ENCODE data around the gene FOXP1. TPM values are rescaled to one million over a fixed set of nuclear protein-coding genes. Genes with fewer than 3 reads are reported as not detected.

The FOXP1 gene
- total RNA-seq, 1 donor from 2014 or later, result 70.2 TPM

DNA sequence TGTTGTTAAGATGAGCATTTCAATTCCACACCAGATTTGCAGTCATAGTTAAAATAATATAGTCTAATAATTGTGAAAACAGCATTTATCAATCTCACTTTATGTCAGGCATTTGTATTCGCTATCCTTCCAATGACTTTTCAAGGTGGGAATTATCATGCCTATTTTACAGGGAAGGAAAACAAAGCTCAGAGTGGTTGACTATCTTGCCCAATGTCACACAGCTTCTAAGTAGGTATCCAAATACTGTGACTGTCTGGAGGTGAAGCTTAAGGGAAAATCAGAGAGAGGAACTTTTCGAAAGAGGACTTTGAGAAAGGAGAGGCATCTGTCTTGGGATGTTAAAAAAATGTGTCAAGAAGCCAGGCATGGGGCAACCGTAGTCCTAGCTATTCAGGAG lies 443.1 kb downstream of the FOXP1 start:
- no peak for ATAC-seq

DNA sequence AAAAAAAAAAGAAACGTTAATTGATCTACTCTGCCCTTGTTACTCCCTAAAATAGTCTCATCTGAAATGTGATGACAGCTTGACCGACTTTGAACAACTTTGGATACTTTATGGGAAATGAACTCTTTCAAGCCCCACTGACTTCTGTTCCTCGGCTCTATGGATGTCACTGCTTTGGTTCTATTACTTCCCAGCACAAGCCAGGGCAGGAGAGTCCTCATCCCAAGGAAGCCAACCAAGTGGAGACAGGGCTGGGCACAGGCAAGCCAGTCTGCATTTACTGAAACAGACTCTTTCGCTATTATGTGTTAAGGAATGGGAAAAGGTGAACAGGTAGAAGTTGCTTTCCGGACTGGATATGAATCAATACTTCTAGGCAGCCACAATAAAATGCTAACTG lies 444.0 kb downstream of the FOXP1 start:
- ATAC-seq, result no peak

DNA sequence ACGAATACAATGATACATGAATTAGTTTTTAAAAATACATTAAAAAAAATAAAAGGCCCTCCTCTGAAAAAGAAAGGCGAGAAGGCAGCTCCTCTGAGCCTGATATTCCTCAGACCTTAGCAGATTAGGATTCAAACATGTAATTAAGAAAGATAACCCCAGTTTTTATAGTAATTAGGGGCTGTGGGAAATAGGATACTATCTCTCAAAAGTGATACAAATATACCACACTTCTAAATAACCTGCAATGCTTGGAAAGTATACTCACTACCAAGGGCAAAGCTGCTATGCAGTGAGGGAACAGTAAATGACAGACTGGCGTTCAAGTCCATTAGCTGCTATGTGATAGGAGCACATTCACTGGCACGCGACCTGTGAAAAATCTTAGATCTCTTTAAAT lies 445.1 kb downstream of the FOXP1 start:
- ATAC-seq, result no peak

DNA sequence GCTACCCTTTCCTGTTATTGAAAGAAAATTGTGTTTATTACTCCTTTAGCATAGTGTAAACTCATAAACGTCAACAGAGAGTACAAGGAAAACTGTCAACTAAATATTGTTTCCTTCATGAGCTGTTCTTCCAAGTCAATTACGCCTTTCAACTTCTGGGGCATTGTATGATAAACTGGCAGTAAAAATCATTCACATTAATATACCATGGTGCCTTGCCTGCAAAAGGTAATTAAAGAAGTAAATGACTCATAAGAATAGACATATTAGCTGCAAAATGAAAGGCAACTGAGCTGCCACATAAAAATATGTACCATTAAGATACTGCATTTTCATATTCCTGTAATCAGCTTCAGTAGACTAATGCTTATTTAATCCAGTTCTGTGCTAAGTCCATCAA lies 447.3 kb downstream of the FOXP1 start:
- ATAC-seq, result no peak

DNA sequence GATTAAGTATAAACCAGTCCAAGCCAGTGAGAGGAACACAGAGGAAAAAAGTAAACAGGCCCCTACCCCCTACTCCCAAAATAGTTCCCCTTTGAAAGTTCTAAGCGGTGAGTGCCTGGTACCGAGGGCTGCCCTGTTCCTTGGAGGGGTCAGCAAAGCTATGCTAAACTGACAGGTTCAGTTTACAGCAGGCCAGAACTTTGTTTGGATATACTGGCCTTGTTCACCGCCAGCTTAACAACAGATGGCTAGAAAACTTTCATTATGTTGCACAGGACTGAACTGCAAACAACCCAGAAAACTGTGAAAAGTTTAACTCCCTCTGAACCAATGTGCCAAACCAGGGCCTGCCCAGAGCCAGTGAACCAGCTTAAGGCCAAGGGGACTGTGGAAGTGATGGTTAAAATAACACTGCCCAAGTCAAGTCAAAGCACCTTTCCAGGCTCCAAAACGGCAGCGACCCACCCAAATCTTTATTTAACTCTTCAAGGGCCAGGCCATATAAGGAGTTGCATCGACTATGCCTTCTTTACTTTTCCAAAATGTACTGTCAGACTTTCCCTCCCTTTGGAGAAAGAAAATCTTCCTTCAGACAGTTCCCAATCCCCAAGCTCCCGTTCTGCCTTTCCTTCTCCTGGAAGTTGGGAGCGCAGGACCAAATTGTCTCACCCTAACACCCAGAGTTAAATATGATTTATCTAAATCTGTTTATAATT lies 448.0 kb downstream of the FOXP1 start:
- no peak for ATAC-seq

DNA sequence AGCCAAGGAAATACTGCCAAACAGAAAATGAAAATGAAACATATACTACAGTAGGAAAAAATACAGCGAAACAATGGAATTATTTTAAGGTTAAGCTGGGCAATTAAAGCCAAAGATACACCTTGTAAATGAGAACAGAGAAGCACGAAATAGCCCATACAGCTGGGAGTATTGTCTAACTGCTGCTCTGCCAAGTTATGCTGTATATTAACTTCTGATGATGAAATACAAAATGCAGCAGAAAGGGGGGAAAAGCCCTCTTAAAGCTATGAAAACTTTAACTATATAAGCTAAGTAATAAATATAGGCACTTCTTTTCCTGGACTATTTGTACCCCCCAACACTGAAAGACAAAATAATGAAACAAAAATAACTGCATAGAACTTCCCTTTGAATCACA lies 449.0 kb downstream of the FOXP1 start:
- no peak for ATAC-seq

DNA sequence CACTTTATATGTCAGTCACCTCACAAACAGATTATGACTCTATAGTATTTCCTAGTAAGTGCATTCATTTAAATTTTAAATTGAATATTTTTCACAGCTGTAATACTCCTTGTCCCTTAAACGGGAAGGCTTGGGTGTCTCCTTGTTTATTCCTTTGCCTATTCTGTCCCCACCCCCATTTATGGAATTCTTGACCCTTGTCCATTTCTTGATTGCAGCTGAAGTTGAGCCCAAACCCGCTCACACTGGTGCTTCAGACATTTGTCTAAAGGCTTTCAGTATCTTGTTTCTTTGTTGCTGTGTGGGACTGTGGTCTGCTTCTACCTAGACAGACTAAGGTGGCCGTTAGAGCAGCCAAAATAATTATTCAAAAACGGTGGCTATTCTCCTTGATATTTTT lies 449.7 kb downstream of the FOXP1 start:
- no peak for ATAC-seq

DNA sequence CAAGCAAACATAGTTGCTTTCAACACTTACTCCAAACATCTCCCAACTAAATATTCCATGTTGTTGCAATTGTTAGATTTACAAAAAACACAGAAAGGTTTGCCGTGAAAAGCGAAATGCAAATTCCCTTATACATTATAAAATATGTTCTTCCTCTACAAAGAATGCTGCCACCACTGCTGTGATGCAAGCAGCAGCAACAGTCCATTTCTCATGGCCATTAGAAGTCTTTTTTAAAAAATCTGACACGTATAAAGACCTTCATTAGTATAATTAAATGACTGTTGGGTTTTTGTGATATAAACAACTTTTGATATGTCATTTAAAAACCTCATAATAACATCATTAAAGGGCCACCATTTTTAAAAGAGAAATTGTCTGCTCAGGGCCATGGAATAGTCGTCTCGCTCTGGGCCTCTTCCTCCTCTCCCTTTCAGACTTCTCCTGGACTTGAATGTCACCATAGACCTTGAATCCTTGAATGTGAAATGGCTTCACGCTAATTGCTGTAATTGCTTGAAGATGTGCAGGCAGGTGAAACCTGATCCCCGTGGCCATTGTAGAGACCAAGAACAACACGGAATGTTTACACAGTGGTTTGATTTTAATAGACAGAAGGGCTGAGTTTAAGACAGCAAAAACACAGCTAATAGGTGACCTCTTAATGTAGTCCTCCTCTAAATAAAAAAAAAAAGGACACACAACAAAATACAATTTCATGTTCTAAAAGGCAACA lies 450.4 kb downstream of the FOXP1 start:
- ATAC-seq, result no peak

DNA sequence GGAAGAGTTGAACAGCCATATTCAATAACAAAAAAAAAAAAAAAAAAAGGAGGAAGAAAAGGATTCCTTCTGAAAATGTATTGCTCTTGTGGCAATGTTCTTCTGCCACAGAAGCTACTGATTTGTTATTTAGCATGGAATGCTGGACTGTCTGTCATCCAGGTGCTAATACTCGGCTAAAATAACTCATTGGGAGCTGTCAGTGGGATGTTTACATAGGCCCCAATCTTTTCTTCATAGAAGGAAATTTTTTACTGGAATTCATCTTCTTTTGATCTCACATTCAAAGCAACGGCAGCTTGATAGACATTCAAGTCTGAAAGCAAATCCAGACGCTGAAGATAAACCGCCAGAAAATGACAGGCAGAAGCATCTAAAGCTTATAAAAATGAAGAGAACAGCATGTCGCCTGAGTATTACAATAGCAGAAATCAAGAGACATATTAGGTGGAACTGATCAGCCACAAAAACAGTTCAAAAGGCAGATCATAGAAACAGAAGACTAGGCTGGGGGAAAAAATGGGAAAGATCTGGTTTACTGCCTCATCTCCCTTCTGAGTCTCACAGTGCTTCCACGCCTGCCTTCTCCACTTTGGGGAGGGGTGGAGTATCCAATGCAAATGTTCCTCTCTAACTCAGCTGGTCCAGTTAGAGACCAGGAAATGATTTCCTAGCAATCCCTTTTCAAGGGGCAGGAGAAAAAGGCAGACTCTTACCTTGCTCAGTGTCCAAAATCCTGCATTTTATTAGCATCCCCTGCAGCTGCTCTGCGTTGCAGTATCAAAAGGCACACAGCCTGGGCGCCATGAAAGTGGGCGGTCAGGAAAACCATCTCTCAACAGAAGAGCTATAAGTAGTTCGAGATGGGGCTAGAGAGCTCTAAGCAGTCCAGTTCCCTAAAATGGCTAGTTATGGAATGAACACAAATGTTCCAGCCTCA lies 451.9 kb downstream of the FOXP1 start:
- ATAC-seq, result no peak

DNA sequence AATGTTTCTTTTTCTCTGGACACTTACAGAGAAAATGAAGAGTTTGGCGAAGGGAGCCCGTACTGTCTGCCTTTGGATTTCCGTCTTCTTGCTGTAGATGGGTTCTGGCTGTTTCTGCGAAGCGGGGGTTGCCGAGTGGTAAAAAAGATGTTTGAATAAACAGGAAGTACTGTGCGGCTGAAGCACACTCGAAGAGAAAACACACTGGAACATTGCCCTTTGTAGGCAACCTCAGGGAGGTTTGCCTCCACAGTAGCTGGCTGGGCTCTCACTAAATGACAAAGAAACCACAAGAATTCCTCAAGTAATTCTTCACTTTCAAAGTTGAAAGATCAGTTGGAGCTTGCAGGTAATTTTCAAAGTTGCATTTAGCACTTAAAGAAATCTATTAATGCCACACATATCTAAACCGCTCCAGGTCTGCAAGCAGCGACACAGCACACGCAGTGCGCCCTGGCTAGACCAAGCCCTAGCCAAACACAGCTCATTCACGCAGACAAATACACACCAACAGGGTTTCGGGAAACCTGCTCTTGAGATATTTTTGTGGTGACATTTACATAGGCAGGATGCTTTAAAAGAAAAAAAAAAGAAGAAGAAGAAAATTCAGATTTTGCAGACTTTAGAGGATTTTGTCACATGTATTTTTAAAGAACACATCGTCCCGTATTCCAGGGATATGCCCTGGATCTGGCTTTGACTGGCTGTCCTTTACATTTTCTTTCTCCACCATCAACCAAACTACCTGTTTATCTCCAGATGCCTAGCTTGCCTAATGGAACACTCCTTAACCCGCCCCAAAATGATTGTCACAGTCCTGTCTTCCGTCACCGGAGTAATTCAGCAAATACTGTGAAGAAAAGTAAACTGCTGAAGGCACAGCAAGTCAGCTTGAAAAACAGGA lies 452.8 kb downstream of the FOXP1 start:
- ATAC-seq, result peak; percentile 71

DNA sequence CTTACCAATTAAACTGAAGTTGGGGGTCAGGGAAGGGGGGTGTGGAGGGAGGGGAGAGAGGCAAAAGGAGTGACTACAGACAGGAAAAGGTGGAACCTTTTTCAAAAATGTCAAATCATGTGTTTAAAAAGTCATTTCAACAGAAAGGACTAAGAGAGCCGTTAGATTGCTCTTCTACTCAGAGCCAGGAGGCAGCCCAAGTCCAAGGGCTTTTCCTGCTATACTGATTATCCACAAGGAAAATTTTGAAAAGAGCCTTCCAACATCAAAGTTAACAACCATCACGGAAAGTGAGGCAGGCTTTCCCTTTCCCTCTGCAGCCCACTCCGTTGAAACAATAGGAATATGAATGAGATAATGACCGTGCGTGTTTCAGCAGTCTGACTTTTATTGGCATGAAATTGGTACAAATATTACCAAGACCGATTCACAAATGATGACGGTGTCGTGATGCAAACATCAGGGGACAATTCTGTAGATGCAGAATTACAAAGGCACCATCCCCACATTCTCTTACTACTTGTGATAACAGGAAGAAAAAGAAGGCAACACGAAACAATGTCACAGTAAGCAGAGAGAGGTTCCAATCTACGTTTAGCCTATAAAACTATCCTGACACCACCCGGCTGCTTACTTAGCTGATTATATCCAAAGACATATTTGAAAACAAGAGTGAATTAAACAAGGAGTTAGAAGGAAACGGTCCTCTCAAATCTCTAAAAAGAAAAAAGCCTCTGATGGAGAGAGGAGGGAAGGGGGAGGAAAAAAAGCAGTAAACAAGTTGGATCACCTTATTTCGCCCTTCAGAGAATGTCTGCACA lies 453.7 kb downstream of the FOXP1 start:
- no peak for ATAC-seq

DNA sequence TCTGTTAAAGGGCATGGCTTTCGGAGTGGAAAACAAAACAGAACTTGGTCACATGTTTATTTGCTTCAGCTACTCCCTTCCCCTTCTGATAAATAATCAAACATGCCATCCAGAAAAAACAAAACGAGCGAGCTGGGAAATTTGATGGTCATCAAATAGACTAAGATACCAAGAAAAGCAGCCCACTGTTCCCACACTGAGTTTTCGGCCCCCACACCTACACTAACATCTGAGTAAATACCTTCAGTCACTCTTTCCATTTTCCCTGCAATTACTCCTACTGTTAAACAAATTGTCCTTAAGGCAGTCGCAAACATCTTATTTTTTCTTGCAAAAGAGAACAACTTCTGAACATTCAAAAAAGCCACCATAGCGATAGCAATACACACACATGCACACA lies 454.6 kb downstream of the FOXP1 start:
- ATAC-seq, result no peak

DNA sequence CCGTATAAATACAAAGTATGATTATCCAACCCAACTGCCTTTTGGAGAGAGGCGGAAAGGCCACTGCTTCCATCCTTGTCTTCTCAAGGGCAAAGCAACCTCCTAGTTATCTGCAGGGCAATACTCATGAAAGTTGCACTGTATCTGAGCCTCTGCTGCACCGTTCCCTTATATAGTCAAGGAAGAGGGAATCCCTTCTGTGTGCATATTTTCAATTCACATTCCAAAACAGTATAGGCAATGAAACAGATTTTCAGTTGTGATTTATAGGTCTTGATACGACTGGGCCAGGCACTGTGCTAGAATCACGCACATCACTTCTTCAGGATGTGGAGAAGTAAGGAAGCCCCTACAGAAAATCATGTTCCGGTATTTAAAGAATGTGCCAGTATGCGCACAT lies 455.7 kb downstream of the FOXP1 start:
- no peak for ATAC-seq

DNA sequence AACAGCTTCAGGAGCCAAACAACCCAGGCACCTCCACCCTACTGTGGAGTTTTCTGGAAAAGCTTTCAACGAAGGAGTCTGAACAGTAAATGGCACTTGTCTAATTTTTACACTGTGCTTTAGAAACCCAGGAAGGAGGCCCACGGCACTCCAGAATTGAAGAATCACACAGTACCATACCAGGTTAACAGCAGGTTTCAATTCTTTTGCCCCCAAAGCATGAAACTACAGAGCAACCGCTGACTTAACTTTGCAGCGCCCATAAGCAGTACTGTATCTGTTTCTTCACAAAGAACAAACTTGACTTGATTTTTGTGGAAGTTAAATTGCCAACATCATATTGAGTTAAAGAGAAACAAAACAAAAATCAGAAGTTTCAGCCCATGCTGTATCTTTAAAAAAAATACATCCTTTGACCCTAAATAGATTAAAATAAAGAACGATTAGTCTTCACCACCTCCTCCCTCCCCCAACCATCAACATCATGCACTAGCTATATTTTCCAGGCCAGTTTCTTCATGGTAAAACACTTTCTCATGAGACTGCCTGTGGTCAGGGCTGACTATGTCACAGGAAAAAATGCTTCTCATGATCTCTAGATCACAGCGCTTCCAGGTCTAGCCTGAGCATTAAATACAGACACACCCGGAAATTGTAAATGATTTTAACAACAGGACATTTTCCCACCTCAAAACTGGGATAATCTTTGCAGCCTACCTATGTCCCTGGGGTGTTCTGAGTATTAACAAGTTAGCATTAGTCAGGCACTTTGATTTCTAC lies 456.3 kb downstream of the FOXP1 start:
- ATAC-seq, result no peak

DNA sequence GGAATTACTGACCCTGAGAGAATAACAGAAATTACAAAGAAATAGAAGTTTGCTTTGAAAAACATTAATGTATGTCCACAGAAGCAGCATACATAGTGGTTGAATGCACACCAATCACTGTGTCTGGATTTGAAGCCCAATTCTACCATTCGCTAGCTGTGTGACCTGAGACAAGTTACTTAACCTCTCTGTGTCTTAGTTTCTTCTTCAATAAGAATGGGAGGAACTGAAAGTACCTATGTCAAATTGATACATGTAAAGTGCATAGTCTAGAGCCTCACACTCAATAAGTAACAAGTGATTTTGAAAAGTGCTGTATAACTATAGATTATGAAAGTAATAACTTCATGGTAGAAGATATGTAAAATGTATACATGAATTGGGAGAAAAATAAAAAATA lies 457.8 kb downstream of the FOXP1 start:
- no peak for ATAC-seq

DNA sequence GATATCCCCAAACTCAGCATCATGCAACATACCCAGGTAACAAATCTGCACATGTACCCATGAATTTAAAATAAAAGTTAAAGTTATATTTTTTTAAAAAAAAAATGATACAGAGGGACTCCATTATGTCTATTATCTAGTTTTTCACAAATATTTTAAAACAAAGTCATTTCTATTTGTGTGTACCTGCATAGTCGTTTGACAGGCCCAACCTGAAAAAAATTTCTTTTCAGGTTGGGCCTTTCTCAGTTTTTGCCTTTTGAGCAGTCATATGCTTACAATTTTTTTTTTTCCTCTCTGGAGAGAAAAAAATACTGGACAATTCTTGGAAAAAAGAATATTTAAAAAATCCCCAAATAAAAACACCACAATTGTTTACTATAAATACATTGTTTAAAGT lies 459.5 kb downstream of the FOXP1 start:
- ATAC-seq, result no peak

DNA sequence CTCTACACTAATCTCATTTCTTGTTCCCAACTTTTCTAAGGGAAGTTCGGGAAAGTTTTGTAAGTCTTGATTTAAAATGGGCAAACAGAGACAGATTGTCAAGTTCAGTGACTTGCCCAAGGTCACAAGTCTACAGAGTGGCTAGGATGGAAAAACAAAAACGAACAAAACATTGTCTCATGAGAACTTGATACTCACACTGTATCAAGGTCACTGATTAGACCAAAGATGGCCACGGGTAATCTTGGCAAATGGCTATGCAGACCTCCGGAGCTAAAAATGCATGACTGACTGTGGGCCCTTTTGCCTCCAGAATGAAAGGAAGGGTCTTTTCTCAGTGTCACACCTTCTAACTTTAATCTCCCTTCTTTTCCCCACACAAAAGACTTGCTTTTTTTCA lies 460.9 kb downstream of the FOXP1 start:
- no peak for ATAC-seq

DNA sequence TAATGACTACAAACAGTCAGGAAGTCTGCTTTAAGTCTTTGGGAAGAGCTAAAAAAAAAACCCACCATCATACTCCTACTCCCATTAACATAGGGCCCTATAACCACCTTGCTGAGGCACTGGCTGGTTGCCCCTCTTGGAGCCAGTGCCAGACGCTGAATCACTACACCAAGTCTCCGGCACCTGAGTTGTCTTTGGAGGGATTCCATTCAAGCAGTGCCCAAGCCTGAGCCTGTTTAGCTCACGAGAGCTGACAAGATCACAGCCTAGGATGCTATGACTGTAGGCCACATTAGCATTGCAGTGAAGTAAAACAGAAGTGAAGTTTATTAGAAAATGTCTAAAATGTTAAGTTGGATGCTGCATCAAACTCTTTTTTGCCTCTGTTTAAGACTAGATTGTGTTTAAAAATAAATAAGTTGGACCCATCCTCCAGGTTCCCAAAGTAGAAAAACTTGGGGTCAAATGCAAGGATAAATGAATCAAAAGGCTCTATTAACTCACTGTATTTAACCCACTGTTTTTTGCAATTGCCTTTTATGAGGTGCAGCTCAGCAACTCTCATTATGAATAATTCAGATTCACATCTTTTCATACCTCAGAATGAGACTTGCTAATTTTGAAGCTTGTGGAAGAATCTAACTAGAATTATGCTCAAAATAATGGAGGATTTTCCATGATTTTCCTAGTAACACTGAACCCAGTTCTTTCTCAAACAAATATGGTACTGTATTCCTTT lies 461.9 kb downstream of the FOXP1 start:
- ATAC-seq, result no peak

DNA sequence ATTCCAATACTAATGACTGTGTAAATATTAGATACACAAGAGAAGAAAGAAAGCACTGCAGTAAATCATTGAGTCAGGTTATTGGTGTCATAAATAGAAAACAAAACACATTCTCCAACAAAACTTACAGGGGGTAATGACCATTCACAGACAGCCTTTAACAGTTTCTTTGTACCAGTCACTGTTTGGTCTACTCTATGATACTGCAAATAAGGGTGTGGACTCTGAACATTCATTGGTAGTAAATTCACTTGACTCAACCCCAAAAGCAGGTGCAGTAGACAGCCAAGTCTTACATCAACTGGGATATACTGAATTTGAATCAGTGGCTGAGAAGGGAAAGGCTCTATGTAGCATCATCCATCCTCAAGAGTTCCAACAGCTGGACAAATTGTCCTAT lies 463.5 kb downstream of the FOXP1 start:
- peak; percentile 66 for ATAC-seq

DNA sequence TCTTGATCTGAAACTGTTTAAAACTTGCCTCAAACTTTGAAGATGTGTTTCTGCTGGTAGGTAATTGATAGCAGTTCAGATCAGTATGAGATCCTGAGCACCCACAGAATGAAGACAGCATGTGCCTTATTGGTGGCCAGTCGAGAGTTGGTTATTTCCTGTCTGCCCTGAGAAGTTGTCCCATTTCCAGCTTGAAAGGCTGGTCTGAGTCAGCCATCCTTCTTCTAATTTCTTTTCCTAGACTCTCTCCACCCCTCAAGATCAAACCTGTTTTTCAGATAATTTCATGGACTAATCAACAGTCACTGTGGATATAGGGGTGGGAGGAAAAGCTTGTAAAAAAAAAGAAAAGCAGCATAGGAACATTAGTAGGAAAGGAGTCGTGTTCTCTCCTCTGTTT lies 464.4 kb downstream of the FOXP1 start:
- peak; percentile 47 for ATAC-seq

Measured in esophagus mucosa (tissue), 1 donor.